Hematopoietic multipotent progenitor cell treated with erythropoietin and hydrocortisone succinate and interleukin-3 and kit ligand, for 6 days (in vitro differentiated cells): ENCODE measurements around the gene HMOX2.

Experiments used
- DNase-seq: peaks from one replicate; pipeline ENCODE4 v3.0.0-alpha.2; 2015

HMOX2 gene

GRCh38 chr16:4475880-4476788 is at the start of gene HMOX2:
HMOX2 (plus strand) TSS chr16:4476398; CDS start chr16:4505525, 29,127 bp downstream.
- DNase-seq: peak; percentile 95

- DNase-seq: no peak
Observed at GRCh38 chr16:4426722-4427372, 49.4 kb upstream of the HMOX2 start.

- no peak for DNase-seq
Observed at GRCh38 chr16:4428500-4428899, 47.7 kb upstream of the HMOX2 start.

- DNase-seq: no peak
Observed at GRCh38 chr16:4431023-4431422, 45.2 kb upstream of the HMOX2 start.

GRCh38 chr16:4433228-4433627 is 43.0 kb upstream of the HMOX2 start:
- DNase-seq: no peak

DNA sequence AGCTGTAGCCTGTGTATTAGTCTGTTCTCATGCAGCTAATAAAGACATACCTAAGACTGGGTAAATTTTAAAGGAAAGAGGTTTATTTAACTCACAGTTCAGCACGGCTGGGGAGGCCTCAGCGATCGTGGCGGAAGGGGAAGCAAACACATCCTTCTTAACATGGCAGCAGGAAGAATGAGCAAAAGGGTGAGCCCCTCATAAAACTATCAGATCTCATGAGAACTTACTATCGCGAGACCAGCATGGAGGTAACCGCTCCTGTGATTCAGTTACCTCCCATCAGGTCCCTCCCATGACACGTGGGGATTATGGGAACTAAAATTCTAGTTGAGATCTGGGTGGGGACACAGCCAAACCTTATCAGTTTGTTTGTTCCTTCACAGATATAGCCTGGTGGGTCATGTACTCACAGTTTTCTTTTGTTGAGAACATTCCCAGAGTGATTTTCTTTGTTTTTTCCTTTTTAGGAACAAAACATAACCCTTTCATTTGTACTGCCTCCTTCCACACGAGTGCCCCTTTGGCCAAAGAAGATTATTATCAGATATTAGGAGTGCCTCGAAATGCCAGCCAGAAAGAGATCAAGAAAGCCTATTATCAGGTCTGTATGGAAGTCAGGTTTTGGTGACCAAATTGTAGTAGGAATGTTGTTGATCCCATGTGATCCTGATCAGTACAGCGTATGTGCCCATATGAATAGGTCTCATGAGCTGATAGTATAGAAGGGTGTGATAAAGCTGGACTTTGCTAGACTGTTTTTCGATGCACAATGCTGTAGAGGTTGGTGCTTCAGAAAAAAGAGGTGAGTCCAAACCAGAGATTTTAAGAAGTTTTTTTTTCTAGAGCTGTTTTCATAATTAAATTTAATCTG is 42.0 kb upstream of the HMOX2 start:
- DNase-seq: peak; percentile 84

GRCh38 chr16:4435337-4436067 is 40.7 kb upstream of the HMOX2 start:
- DNase-seq: no peak

GRCh38 chr16:4437366-4437765 is 38.8 kb upstream of the HMOX2 start:
- DNase-seq: no peak

DNA sequence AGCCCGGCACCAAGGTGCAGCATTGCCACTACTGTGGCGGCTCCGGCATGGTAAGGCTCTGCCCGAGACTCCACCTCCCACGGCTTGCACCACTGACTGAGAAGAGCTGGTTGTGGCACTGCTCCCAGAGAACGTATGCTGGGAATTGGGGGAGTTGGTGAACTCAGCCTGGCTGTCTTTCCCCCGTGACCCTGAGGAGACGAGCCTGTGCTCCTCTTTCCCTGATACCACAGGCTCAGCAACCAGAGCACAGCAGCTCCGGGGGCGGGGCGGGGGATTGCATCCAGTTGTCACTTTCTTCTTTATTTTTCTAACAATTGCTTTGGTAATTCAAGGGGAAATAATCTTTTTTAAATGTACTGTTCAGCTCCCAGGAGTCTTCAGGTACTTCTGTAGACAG is 33.8 kb upstream of the HMOX2 start:
- no peak for DNase-seq

DNA sequence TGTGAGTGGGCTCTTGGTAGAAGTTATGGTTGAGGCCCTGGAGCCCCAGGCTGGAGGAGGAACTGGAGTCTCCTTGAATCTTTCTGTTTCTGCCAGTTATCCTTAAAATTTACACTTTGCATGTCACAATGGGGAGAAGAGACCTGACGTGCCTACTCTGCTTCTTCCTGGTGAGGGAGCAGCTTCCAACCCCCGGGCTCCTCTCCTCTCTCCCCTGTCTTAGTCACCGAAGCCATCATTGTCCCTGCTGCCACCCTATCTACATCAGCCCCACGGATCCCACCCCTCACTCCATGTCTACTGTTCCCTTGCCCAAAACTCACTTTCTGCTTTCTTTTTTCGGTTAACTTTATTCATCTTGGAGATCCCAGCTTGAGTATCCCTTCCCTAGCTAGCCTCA is 32.9 kb upstream of the HMOX2 start:
- no peak for DNase-seq

DNA sequence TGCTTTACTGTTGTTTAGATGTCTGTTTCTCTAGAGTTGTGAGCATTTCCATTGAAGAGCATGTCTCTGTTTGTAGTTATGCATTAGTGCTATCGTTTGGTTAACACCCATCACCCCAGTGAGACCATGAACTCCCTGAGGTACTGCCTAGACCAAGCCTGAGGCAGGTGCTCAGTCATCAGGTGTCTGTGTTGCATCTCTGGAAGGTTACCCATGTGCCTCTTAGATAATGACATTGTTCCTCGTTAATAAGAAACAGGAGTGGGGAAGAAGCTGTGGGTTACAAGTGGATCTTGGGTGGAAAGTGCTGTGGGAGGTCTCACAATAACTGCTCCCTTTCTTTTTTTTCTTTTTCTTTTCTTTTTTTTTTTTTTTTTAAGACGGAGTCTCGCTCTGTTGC is 32.2 kb upstream of the HMOX2 start:
- DNase-seq: no peak

DNA sequence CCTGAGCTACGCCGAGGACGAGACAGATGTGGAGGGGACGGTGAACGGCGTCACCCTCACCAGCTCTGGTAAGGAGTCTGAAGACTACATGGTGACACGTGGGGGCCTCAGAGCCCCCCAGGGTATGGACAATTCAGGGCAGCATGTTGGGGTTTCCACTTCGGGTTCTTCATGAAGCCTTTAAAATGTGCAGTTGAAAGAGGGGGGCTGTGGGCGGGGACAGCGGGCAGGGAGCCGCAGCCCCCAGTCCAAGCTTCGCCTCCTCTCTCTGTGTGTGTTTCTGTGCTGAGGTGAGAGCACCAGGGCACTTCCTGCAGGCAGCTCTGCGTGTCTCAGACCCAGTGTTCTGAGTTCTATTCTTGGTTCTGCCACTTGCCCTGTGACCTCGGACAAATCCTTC is 25.8 kb upstream of the HMOX2 start:
- no peak for DNase-seq

DNA sequence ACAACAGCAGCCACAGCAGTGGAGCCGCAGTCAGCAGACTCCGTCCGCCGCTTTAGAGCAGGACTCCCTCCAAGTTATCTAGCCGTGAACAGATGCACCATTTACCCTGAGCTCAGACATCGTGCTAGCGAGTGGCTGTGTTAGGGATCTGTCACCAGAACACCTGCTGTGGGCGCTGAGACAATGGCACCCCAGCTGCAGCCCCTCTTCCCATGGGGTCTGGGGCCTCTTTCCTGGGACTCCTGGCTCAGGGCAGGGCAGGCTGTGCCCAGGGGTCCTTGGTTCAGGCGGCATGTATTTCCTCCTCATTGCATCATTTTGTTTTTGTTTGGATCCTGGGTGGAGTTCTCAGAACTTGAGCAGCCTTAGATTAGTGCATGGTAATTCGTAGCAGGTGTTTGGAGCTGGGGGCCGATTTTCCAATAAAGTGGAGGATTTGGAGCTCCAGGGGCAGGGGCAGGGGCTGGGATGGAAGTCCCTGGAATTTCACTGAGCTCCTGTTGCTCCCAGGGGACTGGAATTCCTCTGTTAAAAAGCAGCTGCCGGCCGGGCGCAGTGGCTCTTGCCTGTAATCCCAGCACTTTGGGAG is 25.2 kb upstream of the HMOX2 start:
- DNase-seq: no peak

DNA sequence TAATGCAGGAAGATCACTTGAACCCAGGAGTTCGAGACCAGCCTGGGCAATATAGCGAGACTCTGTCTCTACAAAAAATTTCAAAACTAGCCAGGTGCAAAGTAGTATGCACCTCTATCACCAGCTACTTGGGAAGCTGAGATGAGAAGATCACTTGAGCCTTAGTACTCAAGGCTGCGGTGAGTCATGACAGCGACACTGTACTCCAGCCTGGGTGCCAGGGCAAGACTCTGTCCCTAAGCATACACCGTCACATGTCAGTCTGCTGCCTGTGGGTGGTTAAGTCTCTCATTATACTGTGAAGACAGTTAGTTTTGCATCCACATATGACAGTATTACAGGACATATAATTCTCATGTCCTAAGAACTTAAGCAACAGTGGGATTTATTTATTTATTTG is 23.5 kb upstream of the HMOX2 start:
- DNase-seq: no peak

DNA sequence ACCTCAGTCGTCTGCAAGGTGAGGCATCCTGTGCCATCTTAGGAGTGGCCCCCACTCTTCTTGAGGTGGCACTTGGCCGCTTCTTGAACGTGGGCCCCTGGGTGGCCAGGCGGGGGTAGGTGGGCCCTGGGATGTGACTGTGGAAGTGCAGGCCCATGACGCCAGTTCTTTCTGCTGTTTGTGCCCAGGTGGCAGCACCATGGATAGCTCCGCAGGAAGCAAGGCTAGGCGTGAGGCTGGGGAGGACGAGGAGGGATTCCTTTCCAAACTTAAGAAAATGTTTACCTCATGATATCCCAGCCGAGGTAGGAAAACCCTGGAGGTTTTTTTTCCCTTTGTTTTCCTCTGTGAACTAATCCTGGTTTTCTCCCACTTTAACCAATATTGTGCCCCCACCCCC is 21.6 kb upstream of the HMOX2 start:
- DNase-seq: no peak

DNA sequence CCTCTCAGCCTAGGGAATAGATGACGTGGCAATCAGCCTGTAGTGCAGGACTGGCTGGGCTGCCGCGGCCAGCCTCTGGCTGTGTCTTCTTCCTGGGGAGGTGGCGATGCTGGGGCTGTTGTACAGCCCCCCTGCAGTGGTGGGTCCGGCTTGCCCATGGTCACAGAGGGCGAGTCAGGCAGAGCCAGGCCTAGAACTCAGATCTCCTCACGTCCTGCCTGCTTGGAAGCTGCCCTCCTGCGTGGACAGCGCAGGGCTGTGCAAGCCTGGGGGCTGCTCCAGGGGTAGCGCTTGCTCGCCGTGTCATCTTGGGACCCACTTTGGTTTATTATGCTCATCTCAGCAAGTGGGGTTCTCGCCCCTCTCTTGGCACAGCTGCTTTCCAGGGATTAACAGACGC is 21.1 kb upstream of the HMOX2 start:
- no peak for DNase-seq

DNA sequence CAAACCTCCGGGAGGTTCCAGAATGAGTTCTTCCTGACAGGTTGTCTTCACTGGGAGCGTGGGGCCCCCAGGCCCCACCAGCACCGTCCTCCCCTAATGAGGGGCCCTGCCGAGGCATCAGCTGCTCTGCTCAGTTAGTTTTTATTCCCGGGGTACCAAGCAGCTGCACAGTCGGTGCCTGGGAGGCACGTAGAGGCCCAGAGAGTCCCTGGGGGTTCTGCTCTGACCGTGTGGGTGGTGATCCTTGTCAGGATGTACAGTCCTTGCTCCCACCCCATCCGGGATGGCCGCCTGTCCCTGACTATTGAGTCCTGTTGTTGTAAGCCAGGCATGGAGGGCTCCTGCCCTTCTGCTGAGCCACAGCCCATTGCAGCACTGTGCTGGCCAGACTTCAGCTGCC is 20.2 kb upstream of the HMOX2 start:
- no peak for DNase-seq

DNA sequence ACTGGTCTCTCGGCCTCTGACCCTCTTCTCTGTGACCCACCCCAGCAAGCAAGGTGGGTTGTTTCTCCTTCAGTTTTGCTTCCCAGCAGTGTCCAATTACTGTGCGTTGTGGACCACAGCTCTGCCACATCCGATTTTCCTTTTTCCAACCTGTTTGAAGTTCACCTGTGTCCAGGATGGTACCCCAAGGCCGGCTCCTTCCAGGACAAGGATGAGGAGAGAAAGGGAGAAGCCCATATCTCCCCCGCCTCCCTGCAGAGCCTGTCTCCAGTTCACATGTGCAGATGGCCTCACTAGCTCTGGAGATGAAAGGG is 15.3 kb upstream of the HMOX2 start:
- DNase-seq: no peak

DNA sequence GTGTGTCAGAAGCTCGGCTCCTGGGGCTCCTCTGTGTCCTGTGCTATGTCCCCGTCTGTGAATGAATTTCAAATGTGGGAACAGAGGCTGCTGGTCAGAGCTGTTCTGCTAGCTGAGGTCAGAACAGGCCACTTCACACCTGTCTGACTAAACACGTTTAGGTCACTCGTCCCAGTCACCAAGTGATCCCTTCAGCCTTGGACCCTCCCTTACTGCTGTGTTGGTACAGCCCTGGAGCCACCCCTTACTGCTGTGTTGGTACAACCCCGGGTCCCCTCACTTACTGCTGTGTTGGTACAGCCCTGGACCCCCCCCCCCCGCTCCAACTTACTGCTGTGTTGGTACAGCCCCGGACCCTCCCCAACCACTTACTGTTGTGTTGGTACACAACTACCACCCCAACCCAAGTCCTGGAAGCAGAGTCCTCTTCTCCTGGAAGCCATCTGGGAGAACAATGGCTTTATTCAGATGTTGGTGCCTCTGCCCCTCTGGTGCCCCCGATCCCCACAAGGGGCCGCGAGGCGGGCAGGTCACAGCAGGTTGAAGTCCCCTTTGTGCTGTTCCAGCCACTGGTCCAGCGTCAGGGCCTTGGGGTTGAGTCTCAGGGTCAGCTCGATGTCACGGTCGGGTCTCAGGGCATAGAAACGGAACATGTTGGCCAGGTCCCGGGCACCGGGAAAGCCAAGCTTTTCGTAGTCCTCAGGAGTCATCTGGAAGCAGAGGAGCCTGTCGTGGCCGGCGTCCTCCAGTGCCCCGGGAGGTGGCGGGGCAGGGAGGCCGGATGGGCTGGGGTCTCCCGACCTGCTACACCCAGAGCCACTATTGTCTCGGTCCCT is 14.7 kb upstream of the HMOX2 start:
- peak; percentile 22 for DNase-seq

- no peak for DNase-seq
Observed at GRCh38 chr16:4463522-4464163, 12.6 kb upstream of the HMOX2 start.
